ENCODE results near the gene CYRIA.
A peak's percentile ranks its signal among the peaks of the same experiment; 100 is the strongest.

CYRIA gene

GRCh38 chr2:16650287-16651249, 15.1 kb downstream of the CYRIA start:
- H3K27ac ChIP-seq = no peak overlapping the region
- TF ChIP-seq CTCF (conservative IDR thresholded peaks at IDR 0.05) = no peak

- TF ChIP-seq CTCF (conservative IDR thresholded peaks at IDR 0.05) = no peak
- peak overlapping the region; percentile 75 for H3K27ac ChIP-seq
Observed at GRCh38 chr2:16649353-16650286, 16.0 kb downstream of the CYRIA start.

GRCh38 chr2:16647992-16648617, 17.5 kb downstream of the CYRIA start:
- TF ChIP-seq CTCF (conservative IDR thresholded peaks at IDR 0.05) = no peak
- peak overlapping the region; percentile 75 for H3K27ac ChIP-seq

GRCh38 chr2:16645775-16646559, 19.7 kb downstream of the CYRIA start:
- TF ChIP-seq CTCF (conservative IDR thresholded peaks at IDR 0.05) = no peak
- H3K27ac ChIP-seq = no peak overlapping the region

- no peak overlapping the region for H3K27ac ChIP-seq
- TF ChIP-seq CTCF (conservative IDR thresholded peaks at IDR 0.05) = no peak
Observed at GRCh38 chr2:16645088-16645487, 20.5 kb downstream of the CYRIA start.

- TF ChIP-seq CTCF (conservative IDR thresholded peaks at IDR 0.05) = no peak
- no peak overlapping the region for H3K27ac ChIP-seq
Observed at GRCh38 chr2:16644221-16644925, 21.3 kb downstream of the CYRIA start.
